Astrocyte (in vitro differentiated cells and primary cell): ENCODE results near the gene PARVB.

Source experiments
- EZH2 ChIP-seq: IDR thresholded peaks from 2 replicates; pipeline ENCODE4 v1.6.1; 2012; ENCODE audit warnings: mild to moderate bottlenecking, low read length, inconsistent platforms; ENCODE audit not compliant: insufficient read depth
- TF ChIP-seq, protein P1 (sequence below): IDR thresholded peaks from 2 replicates; pipeline ENCODE4 v1.5.1; 2011; ENCODE audit warnings: low read depth, mild to moderate bottlenecking, inconsistent platforms, low read length, moderate library complexity; ENCODE audit not compliant: insufficient read depth

DNA sequence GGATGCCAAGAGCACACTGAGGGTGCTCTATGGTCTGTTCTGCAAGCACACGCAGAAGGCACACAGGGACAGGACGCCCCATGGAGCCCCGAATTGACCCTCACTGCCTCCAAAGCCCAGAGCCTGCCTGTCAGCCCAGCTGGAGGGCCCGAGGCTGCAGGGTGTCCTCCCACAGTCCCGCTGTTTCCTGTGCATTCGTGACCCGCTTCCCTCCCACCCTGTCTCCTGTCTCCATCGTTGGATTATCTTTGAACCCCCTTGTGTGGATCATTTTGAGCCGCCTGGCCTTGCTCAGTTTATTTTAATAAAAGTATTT, 182.2 kb downstream of the PARVB start:
- TF ChIP-seq, protein P1, sequence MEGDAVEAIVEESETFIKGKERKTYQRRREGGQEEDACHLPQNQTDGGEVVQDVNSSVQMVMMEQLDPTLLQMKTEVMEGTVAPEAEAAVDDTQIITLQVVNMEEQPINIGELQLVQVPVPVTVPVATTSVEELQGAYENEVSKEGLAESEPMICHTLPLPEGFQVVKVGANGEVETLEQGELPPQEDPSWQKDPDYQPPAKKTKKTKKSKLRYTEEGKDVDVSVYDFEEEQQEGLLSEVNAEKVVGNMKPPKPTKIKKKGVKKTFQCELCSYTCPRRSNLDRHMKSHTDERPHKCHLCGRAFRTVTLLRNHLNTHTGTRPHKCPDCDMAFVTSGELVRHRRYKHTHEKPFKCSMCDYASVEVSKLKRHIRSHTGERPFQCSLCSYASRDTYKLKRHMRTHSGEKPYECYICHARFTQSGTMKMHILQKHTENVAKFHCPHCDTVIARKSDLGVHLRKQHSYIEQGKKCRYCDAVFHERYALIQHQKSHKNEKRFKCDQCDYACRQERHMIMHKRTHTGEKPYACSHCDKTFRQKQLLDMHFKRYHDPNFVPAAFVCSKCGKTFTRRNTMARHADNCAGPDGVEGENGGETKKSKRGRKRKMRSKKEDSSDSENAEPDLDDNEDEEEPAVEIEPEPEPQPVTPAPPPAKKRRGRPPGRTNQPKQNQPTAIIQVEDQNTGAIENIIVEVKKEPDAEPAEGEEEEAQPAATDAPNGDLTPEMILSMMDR, result no peak
- TF ChIP-seq EZH2, result no peak
